Skeletal muscle tissue (tissue), 4 donors: ENCODE results near the gene TAS2R50. TPM values are rescaled to one million over a fixed set of nuclear protein-coding genes. Genes with fewer than 3 reads are reported as not detected.

Source experiments
- H3K27ac ChIP-seq: one replicate; pipeline ENCODE4 v1.7.0; 2013; ENCODE audit warnings: mild to moderate bottlenecking, low read depth, low read length, inconsistent platforms
- H3K27me3 ChIP-seq, 3 donors: one replicate each; pipeline ENCODE4 v1.7.0; 2013; ENCODE audit warnings: low read length in 3 of 3; ENCODE audit not compliant: control insufficient read depth in 3 of 3, insufficient read depth in 3 of 3
- H3K36me3 ChIP-seq, 3 donors: one replicate each; pipeline ENCODE4 v1.7.0; 2013; ENCODE audit warnings: low read length in 3 of 3; ENCODE audit not compliant: control insufficient read depth in 3 of 3, insufficient read depth in 3 of 3
- H3K4me1 ChIP-seq, 3 donors: one replicate each; pipeline ENCODE4 v1.7.0; 2013; ENCODE audit warnings: low read length in 3 of 3, mild to moderate bottlenecking in 3 of 3; ENCODE audit not compliant: control insufficient read depth in 3 of 3, insufficient read depth in 3 of 3
- H3K4me3 ChIP-seq, 3 donors: one replicate each; pipeline ENCODE4 v1.7.0; 2013; ENCODE audit warnings: low read length in 3 of 3
- H3K9ac ChIP-seq, 3 donors: one replicate each; pipeline ENCODE4 v1.7.0; 2013; ENCODE audit warnings: low read length in 3 of 3, mild to moderate bottlenecking in 3 of 3, moderate library complexity in 2 of 3, low read depth in 1 of 3
- H3K9me3 ChIP-seq, 3 donors: one replicate each; pipeline ENCODE4 v1.7.0; 2013; ENCODE audit warnings: low read length in 3 of 3; ENCODE audit not compliant: control insufficient read depth in 3 of 3
- total RNA-seq: library from RNA; depleted of rRNA; stranded (reverse); fragments of >200 nt; gene quantifications from one replicate; pipeline ENCODE4 v1.2.3, GENCODE V29; 2014
- donor health status: Osteomylitis.

The TAS2R50 gene
- total RNA-seq, 1 donor from 2014 or later, result 7.8 TPM

DNA sequence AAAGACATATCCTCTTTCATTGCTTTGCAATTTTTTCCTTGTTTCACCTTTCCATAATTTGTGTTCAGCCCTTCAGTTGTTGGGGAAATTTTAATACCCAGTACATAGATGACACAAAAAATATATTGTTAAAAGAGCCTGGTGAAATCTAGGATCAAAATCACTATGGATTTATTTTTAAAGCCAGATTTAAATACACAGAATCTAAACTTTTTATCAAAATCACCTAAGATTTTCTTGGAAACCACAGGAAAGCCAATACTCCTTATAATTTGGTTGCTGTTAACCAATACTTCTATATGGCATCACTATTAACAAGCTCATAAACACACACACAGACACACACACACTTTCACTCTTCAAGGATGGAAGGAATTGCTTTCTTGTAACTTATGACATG is 11.5 kb upstream of the TAS2R50 start, which contains the start of gene TAS2R20:
Gene TAS2R20 (minus strand): TSS at position 101 of the 400 bp plus-strand sequence. CDS start 429 bp downstream, outside the sequence.
- Histone ChIP-seq H3K4me3 (no peak within 1 kb of the TSS), H3K36me3 (peaks cover 4 to 5% (median 5%) of the 10 kb centered on the region in 3 donors), H3K4me1 (no peaks in the 10 kb centered on the region), H3K27ac (no peak within 1 kb of the TSS), H3K9ac (no peak within 1 kb of the TSS), H3K27me3 (no peaks in the 10 kb centered on the region), H3K9me3 (no peaks in the 10 kb centered on the region)

DNA sequence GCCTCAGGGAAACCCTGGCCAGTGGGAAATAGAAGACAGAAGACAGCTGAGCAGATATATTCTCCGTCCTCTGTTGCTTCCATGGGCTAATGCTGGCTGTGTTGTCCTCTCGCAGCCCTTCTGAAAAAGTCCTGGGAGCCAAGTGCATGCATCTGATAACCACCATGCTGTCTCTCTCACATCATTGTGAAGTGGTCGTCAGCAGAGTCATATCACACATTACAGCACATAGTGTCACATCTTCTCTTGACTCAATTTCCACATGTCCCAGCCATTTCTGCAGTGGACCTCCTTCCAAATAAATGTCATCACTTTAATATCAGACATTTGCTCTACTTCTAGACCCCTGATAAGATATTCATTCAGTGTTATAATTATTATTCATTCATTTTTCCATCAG is 7.6 kb upstream of the TAS2R50 start:
- Histone ChIP-seq H3K9ac (no peak overlapping the region), H3K4me3 (no peak overlapping the region), H3K36me3 (peaks cover 4 to 5% (median 5%) of the 10 kb centered on the region in 3 donors), H3K27me3 (no peaks in the 10 kb centered on the region), H3K4me1 (no peaks in the 10 kb centered on the region), H3K27ac (no peak overlapping the region), H3K9me3 (no peaks in the 10 kb centered on the region)

DNA sequence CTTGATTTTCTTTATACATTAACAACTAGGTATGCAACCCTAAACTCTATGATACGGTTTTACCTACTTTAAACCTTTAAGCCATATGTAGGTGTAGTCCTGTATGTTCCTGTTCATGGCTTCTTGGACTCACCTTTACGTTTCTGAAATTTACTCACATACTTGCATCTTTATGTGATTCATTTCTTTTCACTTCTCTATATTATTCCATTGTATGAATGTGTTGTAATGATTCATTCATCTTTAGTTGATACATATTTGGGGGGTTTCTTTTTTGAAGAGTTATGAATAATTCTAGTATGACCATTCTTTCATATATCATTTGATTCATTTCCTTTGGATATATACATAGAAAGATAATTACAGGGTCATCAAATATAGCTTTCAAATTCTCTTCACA is 2.4 kb upstream of the TAS2R50 start:
- no peaks in the 10 kb centered on the region for H3K4me1 ChIP-seq
- no peaks in the 10 kb centered on the region for H3K9me3 ChIP-seq
- no peak overlapping the region for H3K4me3 ChIP-seq
- no peak overlapping the region for H3K9ac ChIP-seq
- H3K27me3 ChIP-seq, result no peaks in the 10 kb centered on the region
- peaks cover 2 to 3% (median 3%) of the 10 kb centered on the region in 3 donors for H3K36me3 ChIP-seq
- H3K27ac ChIP-seq, result no peak overlapping the region

DNA sequence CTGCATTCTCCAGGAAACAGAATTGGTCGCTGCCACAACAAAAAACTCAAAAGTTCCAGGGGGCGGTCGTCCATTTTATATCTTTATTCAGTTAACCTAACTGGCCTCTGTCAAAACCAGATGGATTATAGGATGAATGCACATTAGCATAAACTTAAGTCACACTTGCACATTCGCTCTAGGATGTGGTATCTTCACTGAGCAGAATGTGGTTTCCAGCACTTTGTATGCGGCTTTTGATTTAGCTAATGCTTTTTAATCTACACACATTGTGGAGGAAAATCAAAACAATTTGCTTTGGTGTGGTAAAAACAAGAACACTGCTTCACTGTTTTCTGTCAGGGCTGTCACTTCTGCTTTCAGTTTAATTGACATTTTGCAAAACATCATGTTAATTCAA is 4.5 kb downstream of the TAS2R50 start:
- no peak overlapping the region for H3K27ac ChIP-seq
- no peaks in the 10 kb centered on the region for H3K27me3 ChIP-seq
- H3K9ac ChIP-seq, result no peak overlapping the region
- no peak overlapping the region for H3K4me3 ChIP-seq
- H3K9me3 ChIP-seq, result no peaks in the 10 kb centered on the region
- H3K4me1 ChIP-seq, result no peaks in the 10 kb centered on the region
- no peaks in the 10 kb centered on the region for H3K36me3 ChIP-seq

DNA sequence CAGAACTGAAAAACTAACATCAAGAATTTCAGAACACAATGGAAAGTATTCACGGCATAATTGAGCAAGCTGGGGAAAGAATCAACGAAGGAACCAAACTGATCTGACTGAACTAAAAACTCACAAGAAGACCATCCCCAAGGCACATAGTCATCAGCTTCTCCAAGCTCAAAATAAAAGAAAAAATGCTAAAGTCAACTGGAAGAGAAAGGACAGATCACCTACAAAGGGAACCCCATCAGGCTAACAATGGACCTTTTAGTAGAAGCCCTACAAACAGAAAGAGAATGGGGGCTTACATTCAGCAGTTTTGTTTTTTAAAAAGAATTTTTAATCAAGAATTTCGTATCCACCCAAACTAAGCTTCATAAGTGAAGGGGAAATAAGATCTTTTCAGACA is 11.7 kb downstream of the TAS2R50 start:
- Histone ChIP-seq H3K36me3 (no peaks in the 10 kb centered on the region), H3K4me1 (no peaks in the 10 kb centered on the region), H3K9ac (no peak overlapping the region), H3K27me3 (no peaks in the 10 kb centered on the region), H3K4me3 (no peak overlapping the region), H3K27ac (no peak overlapping the region), H3K9me3 (no peaks in the 10 kb centered on the region)

DNA sequence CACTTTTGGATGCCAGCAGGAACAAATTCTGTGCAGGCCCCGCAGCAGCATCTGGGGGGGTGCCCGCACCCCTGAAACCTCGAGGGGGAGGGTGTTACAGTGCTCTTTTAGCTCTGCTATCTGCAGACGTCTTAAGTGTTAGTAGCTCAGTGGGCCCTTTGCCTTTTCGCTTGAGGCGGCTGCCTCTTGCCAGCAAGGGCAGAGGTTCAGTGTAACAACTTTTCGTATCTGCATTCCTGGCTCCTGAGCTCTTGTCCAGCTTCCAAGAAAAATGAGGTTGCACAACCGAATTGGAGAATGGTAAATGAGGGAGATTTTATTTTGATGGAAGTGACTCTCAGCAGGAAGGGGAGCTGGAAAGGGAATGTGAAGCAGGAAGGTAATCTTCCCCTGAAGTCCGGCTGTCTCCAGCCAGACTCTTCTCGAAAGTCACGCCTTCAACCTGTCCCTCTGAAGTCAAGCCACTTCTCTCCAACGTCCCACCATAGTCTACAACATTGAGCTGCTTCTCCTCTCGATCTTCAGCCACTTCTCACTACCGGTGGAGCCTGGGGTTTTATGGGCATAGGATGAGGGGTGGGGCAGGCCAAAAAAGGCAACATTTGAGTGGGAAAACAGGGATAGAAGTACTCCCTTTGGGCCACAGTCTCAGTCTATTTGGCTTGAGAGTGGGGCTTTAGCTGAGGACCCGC is 17.8 kb downstream of the TAS2R50 start:
- H3K9me3 ChIP-seq, result no peaks in the 10 kb centered on the region
- H3K4me1 ChIP-seq, result peaks cover 0 to 8% (median 6%) of the 10 kb centered on the region in 3 donors
- H3K9ac ChIP-seq, result peak overlapping the region in 1 of 3 donors; percentile 6
- H3K27me3 ChIP-seq, result no peaks in the 10 kb centered on the region
- H3K36me3 ChIP-seq, result no peaks in the 10 kb centered on the region
- no peak overlapping the region for H3K27ac ChIP-seq
- H3K4me3 ChIP-seq, result no peak overlapping the region

DNA sequence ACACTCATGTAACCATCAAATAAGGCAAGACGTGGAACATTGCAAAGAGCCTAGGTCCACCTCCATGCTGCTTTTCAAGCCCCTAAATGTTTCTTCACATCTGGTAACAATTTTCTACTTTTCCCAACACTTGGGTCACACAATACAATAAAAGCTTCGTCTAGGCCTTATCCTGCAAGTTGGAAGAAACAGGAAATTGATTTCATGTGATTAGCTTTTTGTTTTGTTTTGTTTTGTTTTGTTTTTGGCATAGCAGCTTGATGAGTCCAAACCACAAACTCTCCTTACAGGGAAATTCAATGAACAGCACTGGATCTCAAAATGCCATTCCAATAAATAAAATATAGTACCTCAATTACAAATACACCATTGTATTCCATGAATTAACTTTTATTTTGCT is 19.3 kb downstream of the TAS2R50 start:
- Histone ChIP-seq H3K27me3 (no peaks in the 10 kb centered on the region), H3K9me3 (no peaks in the 10 kb centered on the region), H3K4me3 (no peak overlapping the region), H3K36me3 (no peaks in the 10 kb centered on the region), H3K9ac (no peak overlapping the region), H3K27ac (no peak overlapping the region), H3K4me1 (peaks cover 0 to 8% (median 6%) of the 10 kb centered on the region in 3 donors)

DNA sequence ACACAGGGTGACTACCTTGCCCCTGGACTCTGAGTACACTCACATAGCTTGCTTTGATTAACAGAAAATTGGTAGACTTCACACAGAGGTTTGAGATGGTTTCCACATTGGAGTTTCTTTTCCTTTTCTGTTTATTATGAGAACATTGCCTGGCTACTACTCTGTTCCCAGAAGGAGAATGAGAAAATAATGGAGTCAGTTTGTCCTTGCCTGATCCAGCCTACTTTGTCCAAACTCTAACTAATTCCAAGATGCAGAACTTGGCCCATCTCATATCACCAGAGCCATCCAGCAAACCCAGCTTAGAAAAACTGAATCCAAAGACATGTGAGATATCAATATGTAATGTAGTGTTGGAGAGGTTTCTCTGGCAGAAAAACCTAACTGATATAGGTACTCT is 20.4 kb downstream of the TAS2R50 start:
- no peak overlapping the region for H3K9ac ChIP-seq
- H3K9me3 ChIP-seq, result no peaks in the 10 kb centered on the region
- no peaks in the 10 kb centered on the region for H3K27me3 ChIP-seq
- no peaks in the 10 kb centered on the region for H3K36me3 ChIP-seq
- no peak overlapping the region for H3K27ac ChIP-seq
- peaks cover 0 to 8% (median 6%) of the 10 kb centered on the region in 3 donors for H3K4me1 ChIP-seq
- no peak overlapping the region for H3K4me3 ChIP-seq

DNA sequence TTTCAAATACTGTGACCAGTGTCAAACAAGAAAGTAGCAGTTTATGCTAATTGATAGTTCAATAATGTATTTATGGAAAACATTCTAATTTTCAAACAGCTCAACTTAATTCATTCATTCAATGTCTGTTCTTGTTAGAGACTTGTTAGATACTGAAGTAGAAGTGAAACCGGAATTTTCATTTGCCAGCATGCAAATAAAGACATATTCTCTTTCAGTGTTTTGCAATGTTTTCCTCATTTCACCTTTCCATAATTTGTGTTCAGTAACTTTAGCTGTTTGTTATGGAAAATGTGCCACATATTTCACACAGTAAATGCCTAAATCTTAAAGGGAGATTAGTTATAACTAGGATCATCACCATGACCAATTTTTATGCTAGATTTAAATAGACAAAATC is 21.2 kb downstream of the TAS2R50 start:
- no peaks in the 10 kb centered on the region for H3K27me3 ChIP-seq
- no peaks in the 10 kb centered on the region for H3K9me3 ChIP-seq
- H3K4me1 ChIP-seq, result peaks cover 0 to 8% (median 6%) of the 10 kb centered on the region in 3 donors
- H3K9ac ChIP-seq, result no peak overlapping the region
- H3K27ac ChIP-seq, result no peak overlapping the region
- no peaks in the 10 kb centered on the region for H3K36me3 ChIP-seq
- H3K4me3 ChIP-seq, result no peak overlapping the region

DNA sequence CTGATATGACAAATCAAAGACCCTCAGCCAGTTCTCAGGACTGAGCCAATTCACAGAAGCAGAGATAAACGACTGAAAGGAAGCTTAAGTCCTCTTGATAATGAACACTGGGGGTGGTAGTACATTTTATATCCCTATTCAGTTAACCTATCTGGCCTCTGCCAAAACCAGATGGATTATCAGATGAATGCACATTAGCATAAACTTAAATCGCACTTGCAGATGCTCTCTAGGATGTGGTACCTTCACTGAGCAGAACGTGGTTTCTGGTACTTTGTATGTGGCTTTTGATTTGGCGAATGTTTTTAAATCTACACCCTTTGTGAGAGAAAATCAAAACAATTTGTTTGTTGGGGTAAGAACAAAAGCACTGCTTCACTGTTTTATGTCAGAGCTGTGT is 26.5 kb downstream of the TAS2R50 start:
- H3K27me3 ChIP-seq, result no peaks in the 10 kb centered on the region
- no peaks in the 10 kb centered on the region for H3K36me3 ChIP-seq
- no peak overlapping the region for H3K9ac ChIP-seq

More for the DNA sequence above, 26.5 kb downstream of the TAS2R50 start:
- Histone ChIP-seq H3K27ac (no peak overlapping the region), H3K4me1 (no peaks in the 10 kb centered on the region), H3K9me3 (no peaks in the 10 kb centered on the region), H3K4me3 (no peak overlapping the region)
